D341Med (cell line): ENCODE measurements around the gene USP3.

Experiments
- DNase-seq: peaks from one replicate; pipeline ENCODE4 v3.0.0; 2012; ENCODE audit warnings: low spot score

USP3 gene

GRCh38 chr15:63504247-63504978 is at the start of gene USP3:
Gene USP3 (plus strand): TSS chr15:63504593. CDS start chr15:63504740, 147 bp downstream.
- DNase-seq = peak; percentile 96

- no peak for DNase-seq
Measured at GRCh38 chr15:63456258-63456657, 48.1 kb upstream of the USP3 start.

- no peak for DNase-seq
Measured at GRCh38 chr15:63457379-63457778, 47.0 kb upstream of the USP3 start.

GRCh38 chr15:63458026-63458425 is 46.4 kb upstream of the USP3 start:
- no peak for DNase-seq

GRCh38 chr15:63458794-63459395 is 45.5 kb upstream of the USP3 start:
- no peak for DNase-seq

- DNase-seq = no peak
Measured at GRCh38 chr15:63460210-63461155, 43.9 kb upstream of the USP3 start.

GRCh38 chr15:63461230-63461985 is 43.0 kb upstream of the USP3 start:
- DNase-seq = no peak

GRCh38 chr15:63462088-63462487 is 42.3 kb upstream of the USP3 start:
- DNase-seq = no peak

- no peak for DNase-seq
Measured at GRCh38 chr15:63463036-63463435, 41.4 kb upstream of the USP3 start.

GRCh38 chr15:63463793-63464192 is 40.6 kb upstream of the USP3 start:
- no peak for DNase-seq

GRCh38 chr15:63465104-63465503 is 39.3 kb upstream of the USP3 start:
- DNase-seq = no peak

GRCh38 chr15:63466378-63467192 is 37.8 kb upstream of the USP3 start:
- DNase-seq = peak; percentile 76

- no peak for DNase-seq
Measured at GRCh38 chr15:63469190-63469589, 35.2 kb upstream of the USP3 start.

GRCh38 chr15:63469984-63470383 is 34.4 kb upstream of the USP3 start:
- no peak for DNase-seq

- no peak for DNase-seq
Measured at GRCh38 chr15:63473007-63473748, 31.2 kb upstream of the USP3 start.

GRCh38 chr15:63473749-63473998 is 30.7 kb upstream of the USP3 start:
- no peak for DNase-seq

- no peak for DNase-seq
Measured at GRCh38 chr15:63473999-63474809, 30.2 kb upstream of the USP3 start.

GRCh38 chr15:63474810-63475316 is 29.5 kb upstream of the USP3 start:
- DNase-seq = no peak

- no peak for DNase-seq
Measured at GRCh38 chr15:63475707-63476106, 28.7 kb upstream of the USP3 start.

GRCh38 chr15:63476229-63476632 is 28.2 kb upstream of the USP3 start:
- DNase-seq = no peak
